HepG2 (cell line): Measurements from ENCODE around the gene PPA1. TPM values are rescaled to one million over a fixed set of nuclear protein-coding genes. Genes with fewer than 3 reads are reported as not detected.
A peak's percentile ranks its signal among the peaks of the same experiment; 100 is the strongest.

ENCODE experiments used
- ADNP ChIP-seq: sonication (generic); formaldehyde crosslinking; IDR thresholded peaks from 2 replicates; pipeline ENCODE4 v1.4.0; 2020; ENCODE audit warnings: missing genetic modification reagents
- BATF2 ChIP-seq: sonication (generic); formaldehyde crosslinking; IDR thresholded peaks from 2 replicates; pipeline ENCODE4 v1.8.0; 2022; ENCODE audit warnings: mild to moderate bottlenecking, missing genetic modification reagents, moderate library complexity
- BRCA1 ChIP-seq: sonication (generic); formaldehyde crosslinking; IDR thresholded peaks from 2 replicates; pipeline ENCODE4 v1.4.0; 2020; ENCODE audit warnings: missing genetic modification reagents
- GTF3A ChIP-seq: sonication (generic); formaldehyde crosslinking; conservative IDR thresholded peaks from 2 replicates; pipeline ENCODE4 v1.4.0; 2020; ENCODE audit warnings: mild to moderate bottlenecking, missing genetic modification reagents
- MEIS1 ChIP-seq: sonication (generic); formaldehyde crosslinking; IDR thresholded peaks from 2 replicates; pipeline ENCODE4 v1.9.0; 2021; ENCODE audit warnings: mild to moderate bottlenecking, missing genetic modification reagents, moderate library complexity, borderline replicate concordance
- MXD3 ChIP-seq: IDR thresholded peaks from 2 replicates; pipeline ENCODE4 v1.6.1; 2016; ENCODE audit warnings: mild to moderate bottlenecking, missing biosample characterization, missing genetic modification reagents
- RAD21 ChIP-seq: fragments of 450-650 bp; formaldehyde crosslinking; IDR thresholded peaks from 2 replicates; pipeline ENCODE4 v1.5.0; 2020; ENCODE audit warnings: mild to moderate bottlenecking
- SIN3A ChIP-seq: IDR thresholded peaks from 2 replicates; pipeline ENCODE4 v1.6.1; 2011; ENCODE audit warnings: low read depth, mild to moderate bottlenecking, control low read depth, low read length, borderline replicate concordance
- SNAPC2 ChIP-seq: sonication (generic); formaldehyde crosslinking; IDR thresholded peaks from 2 replicates; pipeline ENCODE4 v1.8.1; 2022; ENCODE audit warnings: mild to moderate bottlenecking, missing genetic modification reagents
- TSC22D2 ChIP-seq: sonication (generic); formaldehyde crosslinking; IDR thresholded peaks from 2 replicates; pipeline ENCODE4 v1.5.1; 2020; ENCODE audit warnings: missing genetic modification reagents, mild to moderate bottlenecking, borderline replicate concordance
- ZBTB1 ChIP-seq: sonication (generic); formaldehyde crosslinking; IDR thresholded peaks from 2 replicates; pipeline ENCODE4 v1.4.0; 2020; ENCODE audit warnings: missing genetic modification reagents, borderline replicate concordance
- ZFP36L1 ChIP-seq: sonication (generic); formaldehyde crosslinking; IDR thresholded peaks from 2 replicates; pipeline ENCODE4 v1.8.0; 2022; ENCODE audit warnings: mild to moderate bottlenecking, missing genetic modification reagents, moderate library complexity
- ZNF549 ChIP-seq: sonication (generic); formaldehyde crosslinking; IDR thresholded peaks from 2 replicates; pipeline ENCODE4 v1.5.0; 2020; ENCODE audit warnings: missing genetic modification reagents
- ZNF607 ChIP-seq: sonication (generic); formaldehyde crosslinking; IDR thresholded peaks from 2 replicates; pipeline ENCODE4 v1.5.1; 2020; ENCODE audit warnings: missing genetic modification reagents, mild to moderate bottlenecking, borderline replicate concordance
- ZNF616 ChIP-seq: sonication (generic); formaldehyde crosslinking; IDR thresholded peaks from 2 replicates; pipeline ENCODE4 v1.5.0; 2020; ENCODE audit warnings: low read depth, mild to moderate bottlenecking, missing genetic modification reagents
- ZNF746 ChIP-seq: sonication (generic); formaldehyde crosslinking; IDR thresholded peaks from 2 replicates; pipeline ENCODE4 v1.8.0; 2022; ENCODE audit warnings: mild to moderate bottlenecking, missing genetic modification reagents
- ZNF775 ChIP-seq: sonication (generic); formaldehyde crosslinking; IDR thresholded peaks from 2 replicates; pipeline ENCODE4 v1.4.0; 2020; ENCODE audit warnings: missing genetic modification reagents, mild to moderate bottlenecking, moderate library complexity, borderline replicate concordance
- ZSCAN20 ChIP-seq: sonication (generic); formaldehyde crosslinking; IDR thresholded peaks from 2 replicates; pipeline ENCODE4 v1.4.0; 2020; ENCODE audit warnings: missing genetic modification reagents, mild to moderate bottlenecking, borderline replicate concordance
- ZSCAN31 ChIP-seq: sonication (generic); formaldehyde crosslinking; IDR thresholded peaks from 2 replicates; pipeline ENCODE4 v1.5.0; 2020; ENCODE audit warnings: low read depth, mild to moderate bottlenecking, missing genetic modification reagents
- ZZZ3 ChIP-seq: sonication (generic); formaldehyde crosslinking; IDR thresholded peaks from 2 replicates; pipeline ENCODE4 v1.4.0; 2020; ENCODE audit warnings: missing genetic modification reagents, mild to moderate bottlenecking, borderline replicate concordance
- polyA plus RNA-seq, 8 experiments: library from polyadenylated mRNA; depleted of rRNA in 3 of 8; stranded (reverse) in 7 of 8; unstranded in 1 of 8; fragments of >200 nt; fragmentation: Illumina TruSeq in 4 of 8; extraction: Trizol in 4 of 8; gene quantifications; 2 replicates each; pipeline versions ENCODE4 v1.2.1 to v1.2.3, GENCODE V29; 2011 to 2016; ENCODE audit warnings: low read depth in 4 of 8, missing spikeins in 1 of 8, mixed read lengths in 1 of 8; ENCODE audit not compliant: insufficient read depth in 1 of 8
- total RNA-seq, 5 experiments: library from RNA; depleted of rRNA; stranded (reverse); fragments of >200 nt; fragmentation: Illumina TruSeq; extraction: Trizol; gene quantifications; 2 replicates each; pipeline ENCODE4 v1.2.3, GENCODE V29; 2016; ENCODE audit warnings: low read depth in 1 of 5
- TF ChIP-seq, protein P1 (sequence below): sonication (generic); formaldehyde crosslinking; IDR thresholded peaks from 2 replicates; pipeline ENCODE4 v1.4.0; 2020; ENCODE audit warnings: missing genetic modification reagents, low read depth, mild to moderate bottlenecking, borderline replicate concordance
- TF ChIP-seq, protein P2 (sequence below): sonication (generic); formaldehyde crosslinking; IDR thresholded peaks from 2 replicates; pipeline ENCODE4 v1.4.0; 2020; ENCODE audit warnings: missing genetic modification reagents, borderline replicate concordance

The PPA1 gene
- total and polyA plus RNA-seq, 2 of the 13 experiments (the other 11 are each of a cell fraction or from before 2014, with no cell fraction given): 136 to 250 TPM

DNA sequence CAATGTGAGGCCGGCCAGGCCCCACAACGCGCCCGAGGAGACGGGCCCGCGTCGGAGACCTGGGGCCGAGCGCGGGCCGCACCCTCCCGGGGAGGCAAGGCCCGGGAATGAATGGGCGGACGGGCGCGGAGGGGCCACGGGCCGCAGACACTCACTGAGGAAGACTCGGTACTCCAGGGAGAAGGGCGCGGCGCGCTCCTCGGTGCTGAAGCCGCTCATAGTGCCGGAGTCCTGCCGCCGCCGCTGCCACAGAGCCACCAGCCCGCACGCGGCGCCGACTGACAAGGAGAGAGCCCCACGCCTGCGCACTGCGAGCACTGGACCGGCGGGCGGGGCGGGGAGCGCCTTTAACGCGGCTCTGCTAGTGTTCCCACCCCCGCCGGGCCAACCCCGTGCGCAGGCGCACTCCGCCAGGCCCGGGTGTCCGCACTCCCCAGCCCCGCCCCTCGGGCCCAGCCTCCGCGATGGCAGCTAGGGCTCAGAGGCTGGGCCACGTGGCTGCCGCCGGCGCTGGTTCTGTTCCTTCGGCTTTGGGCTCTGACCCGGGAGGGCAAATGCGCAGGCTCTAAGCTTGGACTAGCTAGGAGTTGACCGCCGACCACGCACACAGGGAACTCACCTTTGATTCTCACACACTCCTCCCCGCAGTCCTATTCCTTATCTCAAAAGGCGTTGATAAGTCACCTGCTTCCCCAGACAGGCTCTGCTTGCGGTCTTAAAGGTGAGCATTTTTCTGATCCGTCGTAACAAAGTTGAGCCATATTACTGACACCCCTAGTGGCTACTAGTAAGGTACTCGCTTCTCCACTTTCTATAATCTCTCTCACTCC, at the start of gene PPA1 (continued):
- TF ChIP-seq, protein P1, sequence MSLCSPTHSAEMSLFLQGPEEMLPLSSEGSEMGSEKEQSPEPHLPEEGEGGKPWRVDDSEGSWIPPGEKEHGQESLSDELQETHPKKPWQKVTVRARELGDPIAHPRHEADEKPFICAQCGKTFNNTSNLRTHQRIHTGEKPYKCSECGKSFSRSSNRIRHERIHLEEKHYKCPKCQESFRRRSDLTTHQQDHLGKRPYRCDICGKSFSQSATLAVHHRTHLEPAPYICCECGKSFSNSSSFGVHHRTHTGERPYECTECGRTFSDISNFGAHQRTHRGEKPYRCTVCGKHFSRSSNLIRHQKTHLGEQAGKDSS: 0 out of 2 replicates have a peak, but pooled peaks have one; percentile 43
- TF ChIP-seq ZNF616 (0 out of 2 replicates have a peak, but pooled peaks have one; percentile 84), ZFP36L1 (CRISPR knock-in tag) (peak; percentile 87; the same call in 1 of the 2 replicates), ZNF775 (CRISPR knock-in tag) (no peak), ZZZ3 (CRISPR knock-in tag) (no peak; the same call in 1 of the 2 replicates), BRCA1 (CRISPR knock-in tag) (no peak), ADNP (CRISPR knock-in tag) (no peak), TSC22D2 (CRISPR knock-in tag) (0 out of 2 replicates have a peak, but pooled peaks have one; percentile 45), MEIS1 (CRISPR knock-in tag) (peak; percentile 50; the same call in 1 of the 2 replicates), SNAPC2 (CRISPR knock-in tag) (0 out of 2 replicates have a peak, but pooled peaks have one; percentile 12), BATF2 (CRISPR knock-in tag) (0 out of 2 replicates have a peak, but pooled peaks have one; percentile 49), SIN3A (peak; percentile 75; the same call in 1 of the 2 replicates), ZBTB1 (CRISPR knock-in tag) (no peak), ZNF549 (CRISPR knock-in tag) (no peak), RAD21 (CRISPR knock-in tag) (peak; percentile 40; the same call in 1 of the 2 replicates), ZNF746 (CRISPR knock-in tag) (peak; percentile 45; the same call in 1 of the 2 replicates), ZSCAN20 (CRISPR knock-in tag) (peak; percentile 81), MXD3 (CRISPR knock-in tag) (peak; percentile 94), ZSCAN31 (CRISPR knock-in tag) (peak; percentile 48; the same call in 1 of the 2 replicates), GTF3A (CRISPR knock-in tag) (no peak; the same call in 1 of the 2 replicates), ZNF607 (peak; percentile 74)
- TF ChIP-seq, protein P2, sequence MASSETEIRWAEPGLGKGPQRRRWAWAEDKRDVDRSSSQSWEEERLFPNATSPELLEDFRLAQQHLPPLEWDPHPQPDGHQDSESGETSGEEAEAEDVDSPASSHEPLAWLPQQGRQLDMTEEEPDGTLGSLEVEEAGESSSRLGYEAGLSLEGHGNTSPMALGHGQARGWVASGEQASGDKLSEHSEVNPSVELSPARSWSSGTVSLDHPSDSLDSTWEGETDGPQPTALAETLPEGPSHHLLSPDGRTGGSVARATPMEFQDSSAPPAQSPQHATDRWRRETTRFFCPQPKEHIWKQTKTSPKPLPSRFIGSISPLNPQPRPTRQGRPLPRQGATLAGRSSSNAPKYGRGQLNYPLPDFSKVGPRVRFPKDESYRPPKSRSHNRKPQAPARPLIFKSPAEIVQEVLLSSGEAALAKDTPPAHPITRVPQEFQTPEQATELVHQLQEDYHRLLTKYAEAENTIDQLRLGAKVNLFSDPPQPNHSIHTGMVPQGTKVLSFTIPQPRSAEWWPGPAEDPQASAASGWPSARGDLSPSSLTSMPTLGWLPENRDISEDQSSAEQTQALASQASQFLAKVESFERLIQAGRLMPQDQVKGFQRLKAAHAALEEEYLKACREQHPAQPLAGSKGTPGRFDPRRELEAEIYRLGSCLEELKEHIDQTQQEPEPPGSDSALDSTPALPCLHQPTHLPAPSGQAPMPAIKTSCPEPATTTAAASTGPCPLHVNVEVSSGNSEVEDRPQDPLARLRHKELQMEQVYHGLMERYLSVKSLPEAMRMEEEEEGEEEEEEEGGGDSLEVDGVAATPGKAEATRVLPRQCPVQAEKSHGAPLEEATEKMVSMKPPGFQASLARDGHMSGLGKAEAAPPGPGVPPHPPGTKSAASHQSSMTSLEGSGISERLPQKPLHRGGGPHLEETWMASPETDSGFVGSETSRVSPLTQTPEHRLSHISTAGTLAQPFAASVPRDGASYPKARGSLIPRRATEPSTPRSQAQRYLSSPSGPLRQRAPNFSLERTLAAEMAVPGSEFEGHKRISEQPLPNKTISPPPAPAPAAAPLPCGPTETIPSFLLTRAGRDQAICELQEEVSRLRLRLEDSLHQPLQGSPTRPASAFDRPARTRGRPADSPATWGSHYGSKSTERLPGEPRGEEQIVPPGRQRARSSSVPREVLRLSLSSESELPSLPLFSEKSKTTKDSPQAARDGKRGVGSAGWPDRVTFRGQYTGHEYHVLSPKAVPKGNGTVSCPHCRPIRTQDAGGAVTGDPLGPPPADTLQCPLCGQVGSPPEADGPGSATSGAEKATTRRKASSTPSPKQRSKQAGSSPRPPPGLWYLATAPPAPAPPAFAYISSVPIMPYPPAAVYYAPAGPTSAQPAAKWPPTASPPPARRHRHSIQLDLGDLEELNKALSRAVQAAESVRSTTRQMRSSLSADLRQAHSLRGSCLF (CRISPR knock-in tag): no peak
